GM10266 (cell line): ENCODE measurements around the gene KLLN.
"Not testable (repeated sequence)": the region's sequence is repeated elsewhere in the genome, so short reads cannot be mapped to it uniquely, and the experiment has no call there.

ENCODE experiments used
- DNase-seq: peaks from one replicate; pipeline ENCODE4 v3.0.0; 2012; ENCODE audit errors: extremely low spot score
- CTCF ChIP-seq: IDR thresholded peaks from 2 replicates; pipeline ENCODE4 v1.5.1; 2012; ENCODE audit warnings: mild to moderate bottlenecking, low read depth; ENCODE audit not compliant: control insufficient read depth, insufficient read depth; ENCODE audit errors: missing control alignments

The KLLN gene

GRCh38 chr10:87850742-87851205, 12.6 kb downstream of the KLLN start:
- TF ChIP-seq CTCF, result peak; percentile 55
- DNase-seq, result peak; percentile 40

- TF ChIP-seq CTCF, result no peak
- DNase-seq, result no peak
These were observed 14.3 kb downstream of the KLLN start for GRCh38 chr10:87849001-87849400.

- no peak for DNase-seq
- no peak for TF ChIP-seq CTCF
These were observed 15.8 kb downstream of the KLLN start for GRCh38 chr10:87847550-87847949.

GRCh38 chr10:87846711-87847110, 16.6 kb downstream of the KLLN start:
- DNase-seq, result not testable (repeated sequence)

- DNase-seq, result no peak
- no peak for TF ChIP-seq CTCF
These were observed 17.3 kb downstream of the KLLN start for GRCh38 chr10:87846023-87846422.

GRCh38 chr10:87845624-87845998, 17.7 kb downstream of the KLLN start:
- no peak for TF ChIP-seq CTCF
- DNase-seq, result no peak

- TF ChIP-seq CTCF, result no peak
- no peak for DNase-seq
These were observed 18.3 kb downstream of the KLLN start for GRCh38 chr10:87844837-87845623.
